H9 (cell line): ENCODE measurements around the gene LIPC. TPM values are rescaled to one million over a fixed set of nuclear protein-coding genes. Genes with fewer than 3 reads are reported as not detected.

Experiments
- DNase-seq: peaks from one replicate; pipeline ENCODE4 v3.0.0-alpha.2; 2017
- H2AFZ ChIP-seq: one replicate; pipeline ENCODE4 v1.6.1; 2013; ENCODE audit warnings: mild to moderate bottlenecking, low read length, control low read depth, moderate library complexity
- H2AK5ac ChIP-seq: 2 replicates; pipeline ENCODE4 v1.6.1; 2013; ENCODE audit warnings: low read length, control low read depth, mixed read lengths; ENCODE audit not compliant: insufficient read length
- H2BK120ac ChIP-seq: one replicate; pipeline ENCODE4 v1.6.1; 2013; ENCODE audit warnings: low read depth, mild to moderate bottlenecking, low read length, control low read depth, inconsistent platforms; ENCODE audit not compliant: poor library complexity, severe bottlenecking
- H2BK12ac ChIP-seq: 2 replicates; pipeline ENCODE4 v1.6.1; 2013; ENCODE audit warnings: low read length, control low read depth, mixed read lengths, low read depth; ENCODE audit not compliant: insufficient read length
- H2BK15ac ChIP-seq: 2 replicates; pipeline ENCODE4 v1.6.1; 2013; ENCODE audit warnings: low read depth, low read length, control low read depth
- H2BK20ac ChIP-seq: one replicate; pipeline ENCODE4 v1.6.1; 2013; ENCODE audit warnings: low read depth, mild to moderate bottlenecking, low read length, control low read depth, inconsistent platforms; ENCODE audit not compliant: poor library complexity, severe bottlenecking
- H2BK5ac ChIP-seq: 2 replicates; pipeline ENCODE4 v1.6.1; 2013; ENCODE audit warnings: low read length, control low read depth, mixed read lengths; ENCODE audit not compliant: insufficient read length
- H3K14ac ChIP-seq: 2 replicates; pipeline ENCODE4 v1.6.1; 2013; ENCODE audit warnings: low read length, control low read depth; ENCODE audit not compliant: insufficient read depth
- H3K18ac ChIP-seq: 2 replicates; pipeline ENCODE4 v1.6.1; 2013; ENCODE audit warnings: low read depth, mild to moderate bottlenecking, mixed read lengths, low read length, control low read depth; ENCODE audit not compliant: insufficient read length
- H3K23ac ChIP-seq: 2 replicates; pipeline ENCODE4 v1.6.1; 2013; ENCODE audit warnings: low read length, control low read depth, mixed read lengths, low read depth; ENCODE audit not compliant: insufficient read length
- H3K23me2 ChIP-seq: 2 replicates; pipeline ENCODE4 v1.6.1; 2013; ENCODE audit warnings: low read depth, mild to moderate bottlenecking, mixed read lengths, low read length, control low read depth; ENCODE audit not compliant: insufficient read length, poor library complexity, severe bottlenecking
- H3K27ac ChIP-seq: 2 replicates; pipeline ENCODE4 v1.5.1; 2013; ENCODE audit warnings: low read length, control low read depth, mixed read lengths, low read depth; ENCODE audit not compliant: insufficient read length
- H3K27me3 ChIP-seq: 2 replicates; pipeline ENCODE4 v1.6.1; 2013; ENCODE audit warnings: low read length, control low read depth, inconsistent platforms; ENCODE audit not compliant: insufficient read depth
- H3K4ac ChIP-seq: 2 replicates; pipeline ENCODE4 v1.6.1; 2013; ENCODE audit warnings: low read depth, mild to moderate bottlenecking, control low read depth, inconsistent platforms, low read length, moderate library complexity
- H3K4me1 ChIP-seq: 2 replicates; pipeline ENCODE4 v1.6.1; 2013; ENCODE audit warnings: low read length, control low read depth, inconsistent platforms; ENCODE audit not compliant: insufficient read depth
- H3K4me2 ChIP-seq: 2 replicates; pipeline ENCODE4 v1.6.1; 2013; ENCODE audit warnings: low read length, control low read depth, mixed read lengths; ENCODE audit not compliant: insufficient read length, insufficient read depth
- H3K56ac ChIP-seq: 2 replicates; pipeline ENCODE4 v1.6.1; 2013; ENCODE audit warnings: low read depth, mild to moderate bottlenecking, mixed read lengths, low read length, control low read depth; ENCODE audit not compliant: insufficient read length
- H3K79me1 ChIP-seq: 2 replicates; pipeline ENCODE4 v1.6.1; 2013; ENCODE audit warnings: low read depth, mild to moderate bottlenecking, moderate library complexity, low read length, control low read depth, inconsistent platforms; ENCODE audit not compliant: insufficient read depth, poor library complexity, severe bottlenecking
- H3K79me2 ChIP-seq: 2 replicates; pipeline ENCODE4 v1.6.1; 2013; ENCODE audit warnings: low read length, control low read depth, inconsistent platforms; ENCODE audit not compliant: insufficient read depth
- H3K9ac ChIP-seq: 2 replicates; pipeline ENCODE4 v1.6.1; 2013; ENCODE audit warnings: low read length, control low read depth, mixed read lengths; ENCODE audit not compliant: insufficient read length; ENCODE audit errors: extremely low read depth
- H3K9me3 ChIP-seq: one replicate; pipeline ENCODE4 v1.6.1; 2013; ENCODE audit warnings: low read depth, low read length, inconsistent platforms; ENCODE audit not compliant: control insufficient read depth
- H3T11ph ChIP-seq: one replicate; pipeline ENCODE4 v1.6.1; 2013; ENCODE audit warnings: mild to moderate bottlenecking, low read length, control low read depth, inconsistent platforms
- H4K20me1 ChIP-seq: one replicate; pipeline ENCODE4 v1.6.1; 2013; ENCODE audit not compliant: control insufficient read depth, insufficient read length, insufficient read depth
- H4K5ac ChIP-seq: 2 replicates; pipeline ENCODE4 v1.6.1; 2013; ENCODE audit warnings: low read depth, mild to moderate bottlenecking, mixed read lengths, low read length, control low read depth; ENCODE audit not compliant: insufficient read length
- H4K8ac ChIP-seq: replicated peaks from 2 replicates; pipeline ENCODE4 v1.6.1; 2013; ENCODE audit warnings: low read length, control low read depth, mixed read lengths, low read depth; ENCODE audit not compliant: insufficient read length
- H4K91ac ChIP-seq: 2 replicates; pipeline ENCODE4 v1.6.1; 2013; ENCODE audit warnings: low read depth, mild to moderate bottlenecking, moderate library complexity, mixed read lengths, low read length, control low read depth; ENCODE audit not compliant: insufficient read length
- H3K27ac Mint-ChIP-seq, 3 experiments: 2 replicates in 2 of 3; 3 replicates in 1 of 3; pipeline ENCODE4 v1.8.0; 2020 to 2021; ENCODE audit warnings: mixed read lengths in 3 of 3, mild to moderate bottlenecking in 1 of 3, moderate library complexity in 1 of 3
- H3K27me3 Mint-ChIP-seq: 2 replicates; pipeline ENCODE4 v1.8.0; 2021; ENCODE audit warnings: low read depth, mild to moderate bottlenecking, moderate library complexity, mixed read lengths
- H3K36me3 Mint-ChIP-seq, 3 experiments: 2 replicates in 2 of 3; 3 replicates in 1 of 3; pipeline ENCODE4 v1.8.0; 2020 to 2021; ENCODE audit warnings: low read depth in 3 of 3, mixed read lengths in 3 of 3; ENCODE audit not compliant: insufficient read depth in 1 of 3
- H3K4me1 Mint-ChIP-seq, 2 experiments: 2 replicates each; pipeline ENCODE4 v1.8.0; 2020; ENCODE audit warnings: mixed read lengths in 2 of 2
- H3K4me3 Mint-ChIP-seq, 2 experiments: 2 replicates in 1 of 2; 3 replicates in 1 of 2; pipeline ENCODE4 v1.8.0; 2020 to 2021; ENCODE audit warnings: mild to moderate bottlenecking in 2 of 2, mixed read lengths in 2 of 2, moderate library complexity in 1 of 2
- H3K9me3 Mint-ChIP-seq, 2 experiments: 2 replicates in 1 of 2; 3 replicates in 1 of 2; pipeline ENCODE4 v1.8.0; 2020; ENCODE audit warnings: mild to moderate bottlenecking in 2 of 2, mixed read lengths in 2 of 2, moderate library complexity in 1 of 2
- CTCF ChIP-seq: fragments of 200-600 bp; sonication (generic); conservative IDR thresholded peaks from 3 replicates; pipeline ENCODE4 v1.8.0; 2021; ENCODE audit warnings: antibody characterized with exemption, mild to moderate bottlenecking
- WGBS: extraction: QIAGEN DNeasy Blood & Tissue Kit; methylation state at CpG from one replicate; pipeline ENCODE4 v1.1.7; 2013; ENCODE audit warnings: missing lambda C conversion rate, low lambda C conversion rate, mixed read lengths; ENCODE audit not compliant: insufficient read length; ENCODE audit errors: extremely low coverage; 5-methylcytosine and 5-hydroxymethylcytosine counted together
- total RNA-seq: library from RNA; stranded (reverse); gene quantifications from 2 replicates; pipeline ENCODE4 v1.2.1, GENCODE V29; 2021

Gene LIPC
- total RNA-seq, 1 experiment from 2014 or later: not detected

GRCh38 chr15:58569455-58569854, 137.7 kb downstream of the LIPC start:
- Histone ChIP-seq H2BK15ac (no peak overlapping the region), H3K14ac (no peak overlapping the region), H3K23ac (no peak overlapping the region), H3K27me3 (no peaks in the 10 kb centered on the region), H3K9me3 (no peaks in the 10 kb centered on the region), H3T11ph (no peak overlapping the region), H4K8ac (no peak overlapping the region), H3K4me2 (no peak overlapping the region), H3K79me1 (no peaks in the 10 kb centered on the region), H2BK12ac (no peak overlapping the region), H3K79me2 (no peaks in the 10 kb centered on the region), H4K91ac (no peak overlapping the region), H2AFZ (no peak overlapping the region), H3K23me2 (no peaks in the 10 kb centered on the region), H3K4ac (no peak overlapping the region), H3K56ac (no peak overlapping the region), H2BK120ac (no peak overlapping the region), H2BK5ac (no peak overlapping the region), H4K20me1 (no peaks in the 10 kb centered on the region), H3K18ac (no peak overlapping the region), H3K27ac (no peak overlapping the region), H4K5ac (no peak overlapping the region), H2BK20ac (no peak overlapping the region), H3K9ac (no peak overlapping the region), H3K4me1 (no peaks in the 10 kb centered on the region), H2AK5ac (no peak overlapping the region)
- no peak for TF ChIP-seq CTCF
- H3K27me3 Mint-ChIP-seq: no peaks in the 10 kb centered on the region
- H3K4me1 Mint-ChIP-seq: peaks cover 0 to 6% of the 10 kb centered on the region in 2 experiments; a peak in 2 of 4 replicates
- no peak for DNase-seq
- H3K9me3 Mint-ChIP-seq: no peaks in the 10 kb centered on the region
- no CpG with 5 or more reads among the region's 1 CpG for WGBS
- H3K4me3 Mint-ChIP-seq: no peak overlapping the region
- no peak overlapping the region for H3K27ac Mint-ChIP-seq
- no peaks in the 10 kb centered on the region; a peak in 1 of 7 replicates for H3K36me3 Mint-ChIP-seq
